Activated CD4-positive, alpha-beta T cell treated with anti-CD3 and anti-CD28 coated beads for 1 hour (primary cell): Measurements from ENCODE around the gene SMAD1.
"Not testable (repeated sequence)": the region's sequence is repeated elsewhere in the genome, so short reads cannot be mapped to it uniquely, and the experiment has no call there.

Experiments
- DNase-seq: peaks from one replicate; pipeline ENCODE4 v3.0.0-alpha.2; 2020

Gene SMAD1

DNA sequence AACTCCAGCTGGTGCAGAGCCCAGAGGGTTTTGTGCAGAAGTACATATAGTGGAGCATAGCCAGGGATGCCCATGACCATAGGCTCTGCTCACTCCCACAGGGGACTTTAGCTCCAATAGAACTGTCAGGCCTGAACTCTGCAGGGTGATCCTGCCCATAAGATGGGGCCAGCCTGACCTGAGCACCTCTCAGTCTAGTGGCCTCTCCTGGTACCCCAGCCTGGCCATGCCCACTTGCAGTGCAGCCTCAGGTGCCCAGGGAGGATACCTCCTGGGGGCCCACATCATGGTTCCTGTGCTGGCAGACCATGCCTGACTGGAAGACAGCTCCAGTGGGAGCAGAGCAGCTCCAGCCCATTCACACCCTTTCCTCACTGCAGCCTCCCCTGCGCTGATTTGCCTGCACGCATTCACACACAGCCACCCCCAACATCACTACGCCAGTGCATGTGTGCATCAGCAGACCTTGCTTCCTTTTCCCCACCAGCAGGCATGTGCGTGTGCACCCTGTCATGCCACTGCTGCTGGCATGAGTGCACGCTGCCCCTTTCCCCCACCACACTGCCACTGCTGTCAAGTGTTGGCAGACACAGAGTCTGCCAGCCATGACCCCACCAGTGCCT lies 84.5 kb downstream of the SMAD1 start:
- DNase-seq: no peak

DNA sequence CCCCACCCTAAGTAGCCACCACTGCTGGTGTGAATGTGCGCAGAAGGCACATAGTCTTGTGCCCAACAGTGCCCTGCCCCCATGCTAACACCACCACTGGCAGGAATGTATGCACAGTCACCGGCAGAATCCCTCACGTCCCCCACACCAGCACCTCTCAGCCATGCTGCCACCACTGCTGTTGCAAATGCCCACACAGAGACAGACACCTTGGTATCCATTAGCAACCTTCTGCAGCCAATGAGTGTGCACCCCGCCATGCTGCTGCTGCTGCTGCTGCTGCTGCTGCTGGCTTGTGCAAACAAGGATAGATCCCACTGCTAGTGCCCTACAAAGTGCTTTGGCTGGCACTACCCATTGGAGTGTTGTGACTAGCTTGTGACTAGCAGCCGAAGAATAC lies 85.1 kb downstream of the SMAD1 start:
- no peak for DNase-seq

DNA sequence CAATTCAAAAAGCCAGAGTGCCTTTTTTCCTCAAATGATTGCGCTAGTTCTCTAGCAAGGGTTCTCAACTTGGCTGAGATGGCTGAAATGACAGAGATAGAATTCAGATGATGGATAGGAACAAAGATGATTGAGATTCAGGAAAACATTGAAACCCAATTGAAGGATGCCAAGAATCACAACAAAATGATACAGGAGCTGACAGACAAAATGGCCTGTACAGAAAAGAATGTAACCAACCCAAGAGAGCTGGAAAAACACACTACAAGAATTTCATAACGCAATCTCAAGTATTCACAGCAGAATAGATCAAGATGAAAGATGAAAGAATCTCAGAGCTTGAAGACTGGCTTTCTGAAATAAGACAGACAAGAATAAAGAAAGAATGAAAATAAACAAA lies 85.9 kb downstream of the SMAD1 start:
- DNase-seq: no peak

DNA sequence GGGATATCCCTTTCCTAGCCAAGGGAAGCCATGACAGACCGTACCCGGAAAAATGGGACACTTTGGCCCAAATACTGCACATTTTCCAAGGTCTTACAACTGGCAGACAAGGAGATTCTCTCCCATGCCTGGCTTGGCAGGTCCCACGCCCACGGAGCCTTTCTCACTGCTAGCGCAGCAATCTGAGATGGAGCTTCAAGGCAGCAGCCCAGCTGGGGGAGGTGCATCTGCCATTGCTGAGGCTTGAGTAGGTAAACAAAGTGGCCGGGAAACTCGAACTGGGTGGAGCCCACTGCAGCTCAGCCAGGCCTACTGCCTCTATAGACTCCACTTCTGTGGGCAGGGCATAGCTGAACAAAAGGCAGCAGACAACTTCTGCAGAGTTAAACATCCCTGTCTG lies 92.9 kb downstream of the SMAD1 start:
- not testable (repeated sequence) for DNase-seq

DNA sequence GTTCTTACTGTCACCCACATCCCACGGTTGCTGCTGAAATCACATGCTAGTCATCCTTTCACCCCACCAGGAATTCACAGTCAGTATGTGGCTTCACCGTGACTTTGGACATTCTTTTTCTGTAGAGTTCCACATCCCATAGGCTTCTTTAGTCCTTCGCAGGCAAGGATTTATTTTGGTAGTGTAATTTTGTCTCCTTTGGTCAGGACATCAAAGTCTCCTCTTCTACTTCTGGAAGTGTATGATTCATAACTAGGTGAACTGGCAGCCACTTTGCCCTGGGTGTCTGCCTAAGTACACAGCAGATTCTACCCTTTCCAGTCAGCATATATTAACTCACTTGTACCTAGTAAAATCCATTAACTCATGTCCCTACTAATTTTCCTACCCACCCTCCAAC lies 99.3 kb downstream of the SMAD1 start:
- no peak for DNase-seq

DNA sequence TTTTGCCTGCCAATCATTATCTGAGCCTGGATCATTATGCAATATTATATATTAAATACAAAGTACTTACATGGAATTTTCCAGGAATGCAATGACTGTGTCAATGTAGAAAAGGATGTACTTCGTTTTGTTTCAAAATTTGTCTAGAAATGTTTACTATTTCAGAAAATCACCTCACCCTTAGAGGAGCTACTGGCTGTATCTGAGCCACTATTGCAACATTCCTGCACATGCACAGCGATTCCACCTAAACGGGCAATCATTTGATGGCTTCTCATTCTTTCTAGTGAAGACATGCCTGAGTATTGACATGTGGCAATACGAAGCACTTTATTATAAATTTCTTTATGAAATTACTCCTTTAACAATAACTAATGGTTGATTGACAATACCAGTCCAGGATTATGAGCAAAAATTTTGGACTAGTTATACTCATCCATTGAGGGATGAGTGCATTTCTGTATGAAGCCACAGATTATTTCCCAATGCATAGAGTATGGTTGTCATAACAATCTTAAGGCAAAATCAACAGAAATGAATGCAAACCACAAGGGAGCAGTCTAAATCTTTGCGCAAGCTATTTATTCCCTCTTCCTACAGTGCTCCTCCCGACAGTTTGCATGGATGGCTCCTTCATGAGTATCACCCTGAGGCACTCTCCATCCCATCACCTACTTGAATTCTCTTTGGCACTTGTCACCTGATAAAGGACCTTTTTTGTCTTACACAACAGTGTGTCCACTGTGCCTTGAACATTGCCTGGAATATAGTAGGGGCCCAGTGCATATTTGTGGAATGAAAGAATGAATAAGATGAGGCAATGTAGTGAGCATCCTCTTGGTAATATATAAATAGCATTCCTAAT lies 101.8 kb downstream of the SMAD1 start:
- no peak for DNase-seq

DNA sequence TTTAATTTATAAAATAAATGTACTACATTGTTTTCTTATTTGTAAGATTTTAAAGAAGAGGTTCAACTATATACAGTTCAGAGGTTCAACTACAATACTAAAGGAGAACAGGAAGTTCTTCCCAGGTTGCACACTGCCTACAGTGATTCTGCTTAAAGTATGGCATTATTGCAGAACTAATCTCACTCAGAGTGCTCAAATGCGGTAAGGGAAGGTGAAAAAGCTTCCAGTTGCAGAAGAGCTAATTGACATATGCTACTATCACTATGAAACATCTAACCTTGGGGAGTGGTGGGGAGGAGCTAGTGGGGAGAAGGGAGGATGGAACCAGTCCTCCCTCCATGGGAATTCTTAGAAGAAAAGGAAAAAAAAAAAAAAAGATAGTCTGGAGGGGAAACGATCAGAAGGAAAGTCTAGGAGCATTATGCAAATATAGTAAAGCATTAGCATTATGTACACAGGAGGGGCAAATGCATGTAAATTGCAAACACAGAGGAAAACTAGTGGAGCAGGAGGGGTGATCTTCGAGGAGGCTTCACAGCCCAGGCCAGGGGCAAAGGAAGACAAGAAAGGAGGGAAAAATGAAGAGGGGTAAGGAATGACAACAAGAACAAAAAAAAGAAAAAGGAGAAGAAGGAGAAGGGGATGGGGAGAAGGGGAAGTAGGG lies 105.6 kb downstream of the SMAD1 start:
- DNase-seq: no peak

DNA sequence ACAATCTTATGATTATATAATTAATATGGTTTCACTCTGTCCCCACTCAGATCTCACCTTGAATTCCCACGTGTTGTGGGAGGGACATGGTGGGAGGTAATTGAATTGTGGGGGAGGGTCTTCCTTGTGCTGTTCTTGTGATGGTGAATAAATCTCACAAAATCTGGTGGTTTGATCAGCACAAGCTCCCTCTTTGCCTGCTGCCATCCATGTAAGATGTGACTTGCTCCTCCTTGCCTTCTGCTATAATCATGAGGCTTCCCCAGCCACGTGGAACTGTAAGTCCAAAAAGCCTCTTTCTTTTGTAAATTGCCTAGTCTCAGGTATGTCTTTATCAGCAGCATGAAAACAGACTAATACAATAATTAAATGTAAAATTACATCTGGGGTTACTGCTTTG lies 107.7 kb downstream of the SMAD1 start:
- DNase-seq: not testable (repeated sequence)

DNA sequence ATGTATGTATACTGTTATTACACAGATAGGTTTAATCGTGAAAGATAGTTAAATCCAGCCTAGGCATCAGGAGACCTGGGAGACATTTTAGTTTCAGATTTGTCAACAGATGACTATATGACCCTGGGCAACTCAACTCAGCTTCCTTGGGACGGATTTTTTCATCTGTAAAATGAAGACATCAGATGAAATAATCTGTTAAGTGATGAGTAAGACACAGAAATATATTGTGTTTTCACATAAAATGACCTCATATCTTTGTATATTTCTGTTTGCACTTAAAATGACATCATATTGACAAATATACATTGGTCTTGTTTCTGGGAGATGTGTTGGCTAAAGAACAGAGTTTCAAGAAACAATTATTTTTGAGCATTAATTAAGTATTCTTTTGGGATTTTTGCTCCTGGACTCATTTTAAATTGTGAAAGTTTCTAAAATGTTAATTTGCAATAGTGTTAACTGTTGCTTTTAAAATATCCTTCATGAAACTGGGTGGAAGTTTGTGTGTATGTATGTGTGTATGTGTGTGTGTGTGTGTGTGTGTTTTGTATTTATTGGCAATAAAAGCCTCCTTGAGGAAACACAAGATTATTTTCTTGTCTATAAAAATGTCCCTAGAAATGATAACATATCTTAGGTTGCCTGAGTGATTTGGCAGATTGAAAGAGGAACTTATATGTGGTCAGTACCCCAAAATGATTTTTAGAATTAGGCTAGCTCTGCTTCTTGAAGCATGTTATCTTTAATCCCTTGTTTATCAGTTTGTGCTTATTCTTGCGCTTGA lies 108.5 kb downstream of the SMAD1 start:
- no peak for DNase-seq

DNA sequence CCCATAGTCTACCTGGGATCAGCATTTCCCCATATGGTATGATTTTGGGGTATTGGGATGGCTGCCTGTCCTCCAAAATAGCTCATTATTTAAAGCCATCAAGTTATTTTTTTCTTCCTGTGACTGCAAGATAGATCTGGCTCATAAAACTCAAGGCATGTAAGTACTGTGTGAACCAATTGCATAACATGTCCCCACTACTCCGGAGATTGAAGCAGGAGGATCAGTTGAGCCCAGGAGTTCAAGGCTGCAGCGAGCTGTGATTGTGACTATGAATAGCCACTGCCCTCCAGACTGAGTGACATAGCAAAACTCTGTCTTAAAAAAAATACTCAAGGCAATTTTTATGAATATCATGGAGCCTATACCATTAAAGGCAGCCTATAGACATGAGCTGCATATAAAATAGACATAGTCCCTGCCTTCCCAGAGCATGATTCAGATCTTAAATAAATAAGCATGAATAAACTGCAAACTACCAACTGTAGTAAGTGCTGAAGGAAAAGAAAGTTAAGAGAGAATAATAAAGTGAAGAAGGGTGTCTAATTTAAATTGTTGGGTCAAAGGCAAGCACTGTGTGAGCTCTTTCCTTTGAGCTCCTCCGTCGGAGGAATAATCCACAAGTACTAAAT lies 120.6 kb downstream of the SMAD1 start:
- DNase-seq: no peak

DNA sequence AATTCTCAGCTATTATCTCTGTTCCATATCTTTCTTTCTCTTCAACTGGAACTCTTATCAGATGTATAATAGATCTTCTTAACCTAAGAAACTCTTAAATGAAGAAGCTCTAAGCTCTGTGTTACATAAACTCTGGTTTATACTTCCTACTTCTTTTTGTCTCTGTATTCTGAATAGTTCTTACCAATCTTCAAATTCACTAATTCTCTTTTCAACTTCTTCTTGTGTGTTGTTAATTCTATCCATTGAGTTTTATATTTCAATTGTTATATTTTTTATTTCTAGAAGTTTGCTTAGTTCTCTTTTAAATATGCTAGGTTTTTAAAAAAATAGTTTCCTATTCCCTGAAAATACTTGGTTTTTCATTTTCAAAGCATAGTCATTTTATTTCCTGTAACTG lies 124.3 kb downstream of the SMAD1 start:
- no peak for DNase-seq
